Right lobe of liver (tissue), 6 donors: Measurements from ENCODE around the gene TECRL. TPM values are rescaled to one million over a fixed set of nuclear protein-coding genes. Genes with fewer than 3 reads are reported as not detected.

Source experiments
- ATAC-seq, 4 donors: fragments of 200-7000 bp; cut with Tn5 transposase; one replicate each; pipeline ENCODE4 v1.9.1; 2020; ENCODE audit warnings: mild to moderate bottlenecking in 4 of 4, moderate library complexity in 4 of 4
- DNase-seq, 3 donors: peaks; one replicate each; pipeline ENCODE4 v3.0.0-alpha.2; 2020
- H3K27ac ChIP-seq, 3 donors: fragments of 200-600 bp; one replicate each; pipeline ENCODE4 v1.8.0; 2022
- H3K27me3 ChIP-seq, 2 donors: fragments of 200-600 bp; one replicate each; pipeline ENCODE4 v1.8.0; 2022
- H3K36me3 ChIP-seq, 4 donors: fragments of 200-600 bp; sonication (generic) in 1 of 4; one replicate each; pipeline versions ENCODE4 v1.5.1 to v1.8.0; 2017 to 2022; ENCODE audit warnings: control low read depth in 1 of 4
- H3K4me1 ChIP-seq, 4 donors: fragments of 200-600 bp; sonication (generic) in 1 of 4; one replicate each; pipeline versions ENCODE4 v1.5.1 to v1.8.0; 2017 to 2022; ENCODE audit warnings: control low read depth in 1 of 4
- H3K4me3 ChIP-seq, 3 donors: fragments of 200-600 bp; one replicate each; pipeline ENCODE4 v1.8.0; 2022
- H3K9me3 ChIP-seq, 4 donors: fragments of 200-600 bp; sonication (generic) in 1 of 4; one replicate each; pipeline versions ENCODE4 v1.5.1 to v1.8.0; 2017 to 2022; ENCODE audit warnings: control low read depth in 1 of 4
- CTCF ChIP-seq, 4 donors: fragments of 200-600 bp in 3 of 4; fragments of 450-650 bp in 1 of 4; IDR thresholded peaks; one replicate each; pipeline versions ENCODE4 v1.5.1 to v1.8.0; 2016 to 2022; ENCODE audit warnings: antibody characterized with exemption in 4 of 4, mild to moderate bottlenecking in 2 of 4
- POLR2A ChIP-seq: fragments of 450-650 bp; IDR thresholded peaks from one replicate; pipeline ENCODE4 v1.6.1; 2017; ENCODE audit warnings: antibody characterized with exemption, mild to moderate bottlenecking
- WGBS: methylation state at CpG from one replicate; pipeline ENCODE4 v1.1.6; 2018; ENCODE audit warnings: low coverage, low lambda C conversion rate; ENCODE audit not compliant: insufficient coverage; ENCODE audit errors: missing lambda C conversion rate; 5-methylcytosine and 5-hydroxymethylcytosine counted together
- intact Hi-C, 2 donors: fragments of 100-400 bp; cut with DNase I; formaldehyde crosslinking; loops; one replicate each; pipeline versions ENCODE4 v1.11.2 to v1.14.1; 2022
- total RNA-seq, 6 experiments: library from RNA; depleted of rRNA in 2 of 6; stranded (reverse); fragments of >200 nt in 2 of 6; fragmentation: NEBNext Ultra II Directional in 3 of 6; extraction: Animal tissue kit (Norgen Biotek cat#: 25700) in 3 of 6; gene quantifications; one replicate each; pipeline versions ENCODE4 v1.1.0 to v1.2.4, GENCODE V29; 2016 to 2023
- donor health status: DM: no; HTN: yes; CAD: no.
- donor health status: DM: no; HTN: no; CAD: no.
- donor health status: DM: no; HTN: no; CAD: no.
- donor health status: DM: no; HTN: yes; CAD: no.
- donor health status: DM: no; HTN: yes; CAD: no.

Gene TECRL
- total RNA-seq, 6 experiments from 2014 or later = not detected

GRCh38 chr4:64405761-64406160 lies 3.5 kb downstream of the TECRL start:
- Histone ChIP-seq H3K4me3 (no peak overlapping the region), H3K9me3 (no peaks in the 10 kb centered on the region), H3K36me3 (no peaks in the 10 kb centered on the region), H3K27ac (no peak overlapping the region), H3K4me1 (no peaks in the 10 kb centered on the region), H3K27me3 (no peaks in the 10 kb centered on the region)
- DNase-seq (no peak), ATAC-seq (no peak)
- WGBS = 57% methylated on average over 11 of the region's 11 CpGs
- TF ChIP-seq POLR2A (no peak), CTCF (IDR thresholded peaks at IDR 0.05) (no peak)
- intact Hi-C loops = no loop called here

GRCh38 chr4:64402684-64403083 lies 6.6 kb downstream of the TECRL start:
- intact Hi-C loops = no loop called here
- DNase-seq (no peak), ATAC-seq (no peak)
- Histone ChIP-seq H3K27me3 (no peaks in the 10 kb centered on the region), H3K4me1 (no peaks in the 10 kb centered on the region), H3K27ac (no peak overlapping the region), H3K4me3 (no peak overlapping the region), H3K36me3 (no peaks in the 10 kb centered on the region), H3K9me3 (no peaks in the 10 kb centered on the region)
- TF ChIP-seq CTCF (IDR thresholded peaks at IDR 0.05) = no peak
- TF ChIP-seq POLR2A = no peak
- 7% methylated on average over 2 of the region's 2 CpGs for WGBS

DNA sequence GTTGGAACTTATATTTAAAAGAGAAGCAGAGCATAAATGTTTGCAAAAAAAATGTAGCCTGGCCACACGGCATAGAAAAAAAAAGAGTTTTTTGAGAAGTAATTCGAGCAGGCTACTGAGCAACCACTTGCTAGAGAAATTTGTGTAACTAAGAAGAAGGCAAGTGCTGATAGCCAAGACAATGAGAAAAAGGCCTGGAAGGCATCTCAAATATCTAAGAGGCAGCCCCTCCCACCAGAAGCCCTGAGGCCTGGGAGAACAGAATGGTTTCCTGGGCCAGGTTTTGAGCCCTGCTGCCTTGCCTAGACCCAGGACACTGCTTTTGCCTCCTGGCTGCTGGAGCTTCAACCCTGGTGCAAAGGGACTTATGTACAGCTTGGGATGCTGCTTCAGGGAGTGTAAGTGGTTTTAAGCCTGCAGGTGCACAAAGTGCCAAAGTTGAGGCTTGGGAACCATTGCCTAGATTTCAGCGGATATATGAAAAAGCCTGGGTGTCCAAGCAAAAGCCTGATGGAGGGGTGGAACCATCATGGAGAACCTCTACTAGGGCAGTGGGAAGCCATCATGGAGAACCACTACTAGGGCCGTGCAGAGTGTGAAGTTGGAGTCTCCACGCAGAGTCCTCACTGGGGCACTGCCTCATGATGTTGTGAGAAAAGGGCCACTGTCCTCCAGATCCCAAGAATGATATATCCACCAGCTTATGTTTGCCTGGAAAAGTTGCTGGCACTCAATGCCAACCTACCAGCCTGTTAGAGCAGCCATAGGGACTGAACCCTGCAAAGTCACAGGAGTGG lies 9.7 kb downstream of the TECRL start:
- DNase-seq (no peak), ATAC-seq (no peak)
- Histone ChIP-seq H3K36me3 (no peaks in the 10 kb centered on the region), H3K27ac (no peak overlapping the region), H3K4me1 (no peaks in the 10 kb centered on the region), H3K9me3 (no peaks in the 10 kb centered on the region), H3K27me3 (no peaks in the 10 kb centered on the region), H3K4me3 (no peak overlapping the region)
- intact Hi-C loops = no loop called here
- WGBS = 35% methylated on average over 2 of the region's 5 CpGs
- TF ChIP-seq POLR2A (no peak), CTCF (IDR thresholded peaks at IDR 0.05) (no peak)

DNA sequence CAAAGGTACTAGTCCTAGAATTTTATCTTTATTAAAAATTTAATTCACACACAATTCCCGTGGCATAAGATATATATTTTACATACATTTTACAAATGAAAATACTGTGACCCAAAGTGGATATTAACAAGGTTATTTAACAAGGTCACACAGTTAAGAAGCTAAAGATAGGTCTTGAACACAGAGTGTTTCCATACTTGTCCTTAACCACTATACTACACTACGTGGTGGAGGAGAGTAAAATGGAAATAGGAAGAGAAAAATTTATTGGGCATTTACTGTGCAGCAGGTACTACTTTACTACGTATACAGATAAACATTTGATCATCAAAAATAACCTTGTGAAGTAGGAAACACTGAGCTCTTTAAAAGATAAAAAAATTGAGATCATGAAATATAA lies 14.8 kb downstream of the TECRL start:
- Histone ChIP-seq H3K4me1 (no peaks in the 10 kb centered on the region), H3K27ac (no peak overlapping the region), H3K27me3 (no peaks in the 10 kb centered on the region), H3K9me3 (no peaks in the 10 kb centered on the region), H3K36me3 (no peaks in the 10 kb centered on the region), H3K4me3 (no peak overlapping the region)
- WGBS = 44% methylated on average over 3 of the region's 3 CpGs
- ATAC-seq (no peak), DNase-seq (no peak)
- intact Hi-C loops = no loop called here
- TF ChIP-seq POLR2A (no peak), CTCF (IDR thresholded peaks at IDR 0.05) (no peak)
